Progenitor cell of endocrine pancreas (in vitro differentiated cells): ENCODE measurements around the gene PITPNC1. TPM values are rescaled to one million over a fixed set of nuclear protein-coding genes. Genes with fewer than 3 reads are reported as not detected.

ENCODE experiments used
- DNase-seq: peaks from one replicate; pipeline ENCODE4 v3.0.0; 2021; ENCODE audit warnings: low spot score; ENCODE audit not compliant: unreplicated experiment
- H3K27ac Mint-ChIP-seq: 2 replicates; pipeline ENCODE4 v1.8.0; 2021; ENCODE audit warnings: mild to moderate bottlenecking, moderate library complexity, mixed read lengths
- H3K27me3 Mint-ChIP-seq: 2 replicates; pipeline ENCODE4 v1.8.0; 2021; ENCODE audit warnings: mixed read lengths
- H3K36me3 Mint-ChIP-seq: 2 replicates; pipeline ENCODE4 v1.8.0; 2022; ENCODE audit warnings: mixed read lengths; ENCODE audit not compliant: insufficient read depth
- H3K4me1 Mint-ChIP-seq: 2 replicates; pipeline ENCODE4 v1.8.0; 2021; ENCODE audit warnings: low read depth, mixed read lengths
- H3K4me3 Mint-ChIP-seq: 2 replicates; pipeline ENCODE4 v1.8.0; 2021; ENCODE audit warnings: low read depth, mild to moderate bottlenecking, moderate library complexity, mixed read lengths
- H3K9me3 Mint-ChIP-seq: 2 replicates; pipeline ENCODE4 v1.8.0; 2021; ENCODE audit warnings: low read depth, mixed read lengths
- total RNA-seq: library from RNA; stranded (reverse); gene quantifications from 2 replicates; pipeline ENCODE4 v1.2.1, GENCODE V29; 2021
- TF ChIP-seq, protein P1 (sequence below): fragments of 200-600 bp; sonication (generic); IDR thresholded peaks from one replicate; pipeline ENCODE4 v1.5.0; 2021; ENCODE audit warnings: antibody characterized with exemption, mild to moderate bottlenecking; ENCODE audit not compliant: unreplicated experiment

The PITPNC1 gene
- total RNA-seq, 1 donor from 2014 or later = 53.2 TPM

DNA sequence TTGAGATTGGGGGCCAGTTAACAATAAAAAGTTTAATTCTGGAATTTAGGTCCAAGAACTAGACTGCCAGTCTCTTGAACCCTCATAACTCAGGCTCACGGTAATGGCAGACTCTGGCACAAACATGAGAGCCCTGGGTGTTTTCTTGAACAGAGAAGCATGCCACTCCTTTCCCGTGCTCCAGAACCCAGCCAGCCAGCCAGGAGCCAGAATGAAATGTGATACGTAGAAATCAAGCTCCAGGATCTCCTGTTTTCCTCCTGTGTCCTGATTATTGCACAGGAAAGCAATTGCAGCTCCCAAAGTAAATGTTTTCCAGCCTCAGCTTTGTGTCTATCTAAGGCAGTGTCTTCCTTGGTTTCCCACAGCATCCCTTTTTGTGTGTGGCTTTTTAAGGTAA lies 294.4 kb downstream of the PITPNC1 start:
- TF ChIP-seq, protein P1, sequence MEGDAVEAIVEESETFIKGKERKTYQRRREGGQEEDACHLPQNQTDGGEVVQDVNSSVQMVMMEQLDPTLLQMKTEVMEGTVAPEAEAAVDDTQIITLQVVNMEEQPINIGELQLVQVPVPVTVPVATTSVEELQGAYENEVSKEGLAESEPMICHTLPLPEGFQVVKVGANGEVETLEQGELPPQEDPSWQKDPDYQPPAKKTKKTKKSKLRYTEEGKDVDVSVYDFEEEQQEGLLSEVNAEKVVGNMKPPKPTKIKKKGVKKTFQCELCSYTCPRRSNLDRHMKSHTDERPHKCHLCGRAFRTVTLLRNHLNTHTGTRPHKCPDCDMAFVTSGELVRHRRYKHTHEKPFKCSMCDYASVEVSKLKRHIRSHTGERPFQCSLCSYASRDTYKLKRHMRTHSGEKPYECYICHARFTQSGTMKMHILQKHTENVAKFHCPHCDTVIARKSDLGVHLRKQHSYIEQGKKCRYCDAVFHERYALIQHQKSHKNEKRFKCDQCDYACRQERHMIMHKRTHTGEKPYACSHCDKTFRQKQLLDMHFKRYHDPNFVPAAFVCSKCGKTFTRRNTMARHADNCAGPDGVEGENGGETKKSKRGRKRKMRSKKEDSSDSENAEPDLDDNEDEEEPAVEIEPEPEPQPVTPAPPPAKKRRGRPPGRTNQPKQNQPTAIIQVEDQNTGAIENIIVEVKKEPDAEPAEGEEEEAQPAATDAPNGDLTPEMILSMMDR = no peak
- Mint-ChIP-seq H3K9me3 (no peaks in the 10 kb centered on the region), H3K4me1 (no peaks in the 10 kb centered on the region), H3K27ac (no peak overlapping the region), H3K27me3 (no peaks in the 10 kb centered on the region), H3K36me3 (peaks cover 11% of the 10 kb centered on the region), H3K4me3 (no peak overlapping the region)
- DNase-seq = no peak

DNA sequence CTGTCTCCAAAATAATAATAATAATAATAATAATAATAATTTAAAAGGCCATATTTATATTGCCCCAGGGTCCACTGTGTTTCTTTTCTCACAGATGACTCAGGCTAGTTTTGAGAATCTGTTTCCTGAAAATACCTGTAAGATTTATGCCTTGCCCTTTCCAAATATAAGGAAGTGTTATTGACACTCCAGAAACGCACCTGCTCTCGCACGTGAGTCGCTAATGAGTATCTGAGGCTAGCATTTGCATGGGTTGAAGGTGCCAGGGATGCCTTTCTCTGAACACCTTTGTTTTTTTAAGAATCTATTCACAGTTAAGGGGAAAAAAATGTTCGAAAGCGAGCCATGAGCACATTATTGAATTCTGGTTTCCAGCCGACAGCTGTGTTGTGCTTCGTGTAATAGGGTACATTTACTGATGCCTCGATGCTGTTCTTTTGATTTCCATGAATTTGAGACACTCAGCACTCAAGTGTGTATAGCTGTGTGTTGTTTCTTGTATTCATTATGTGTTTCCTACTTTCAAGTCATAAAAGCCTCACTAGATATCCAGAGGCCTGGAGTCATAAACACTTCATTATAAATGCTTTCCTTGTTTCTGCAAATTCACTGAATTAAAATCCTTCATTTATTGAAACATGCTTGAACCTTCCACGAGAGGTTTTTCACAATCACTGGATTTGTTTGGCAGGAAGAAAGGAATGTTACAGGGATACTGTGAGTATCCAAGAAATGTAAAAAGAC lies 295.7 kb downstream of the PITPNC1 start:
- Mint-ChIP-seq H3K27me3 (no peaks in the 10 kb centered on the region), H3K9me3 (no peaks in the 10 kb centered on the region), H3K36me3 (peaks cover 11% of the 10 kb centered on the region), H3K4me1 (no peaks in the 10 kb centered on the region), H3K4me3 (no peak overlapping the region), H3K27ac (no peak overlapping the region)
- no peak for DNase-seq
- TF ChIP-seq, protein P1 = no peak

DNA sequence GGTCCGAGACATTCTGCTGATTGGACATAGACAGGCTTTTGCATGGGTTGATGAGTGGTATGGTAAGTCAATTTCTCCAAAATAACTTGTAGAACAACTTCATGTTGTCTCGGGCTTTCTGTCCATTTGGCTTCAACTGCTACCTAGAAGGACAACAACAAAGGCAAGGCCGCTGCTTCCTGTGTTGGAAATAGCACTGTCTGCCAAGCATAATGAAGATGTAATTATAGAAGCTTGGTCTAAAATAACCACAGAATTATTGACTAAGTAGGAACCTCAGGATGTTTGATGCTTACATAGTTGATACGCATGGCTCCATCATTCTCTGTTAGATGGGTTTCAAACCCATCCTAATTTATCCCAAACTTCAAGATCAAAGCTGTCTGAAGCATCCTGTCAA lies 298.4 kb downstream of the PITPNC1 start:
- DNase-seq = no peak
- Mint-ChIP-seq H3K4me1 (no peaks in the 10 kb centered on the region), H3K27me3 (no peaks in the 10 kb centered on the region), H3K27ac (no peak overlapping the region), H3K9me3 (no peaks in the 10 kb centered on the region), H3K4me3 (no peak overlapping the region), H3K36me3 (peaks cover 5% of the 10 kb centered on the region)
- TF ChIP-seq, protein P1 = no peak

DNA sequence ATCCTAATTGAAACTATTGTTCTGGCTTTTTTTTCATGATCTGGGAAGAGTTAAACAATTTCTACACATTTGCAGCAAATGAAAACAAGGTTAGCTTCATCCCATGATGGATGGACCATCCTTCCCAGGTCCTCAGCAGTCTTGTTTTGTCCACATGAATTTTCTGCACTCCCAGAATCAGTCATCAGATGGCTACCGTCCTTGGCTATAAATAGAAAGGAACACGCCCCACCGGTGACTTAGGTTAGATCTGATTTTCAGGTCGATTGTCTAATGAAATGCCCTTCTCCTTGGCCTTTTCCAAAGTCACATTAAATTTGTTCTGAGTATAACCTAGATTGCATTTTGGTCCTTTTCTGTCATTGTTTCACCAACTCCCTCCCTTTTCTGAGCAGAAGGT lies 299.2 kb downstream of the PITPNC1 start:
- Mint-ChIP-seq H3K9me3 (no peaks in the 10 kb centered on the region), H3K4me1 (no peaks in the 10 kb centered on the region), H3K4me3 (no peak overlapping the region), H3K27ac (no peak overlapping the region), H3K27me3 (no peaks in the 10 kb centered on the region), H3K36me3 (peaks cover 5% of the 10 kb centered on the region)
- TF ChIP-seq, protein P1 = no peak
- DNase-seq = no peak

DNA sequence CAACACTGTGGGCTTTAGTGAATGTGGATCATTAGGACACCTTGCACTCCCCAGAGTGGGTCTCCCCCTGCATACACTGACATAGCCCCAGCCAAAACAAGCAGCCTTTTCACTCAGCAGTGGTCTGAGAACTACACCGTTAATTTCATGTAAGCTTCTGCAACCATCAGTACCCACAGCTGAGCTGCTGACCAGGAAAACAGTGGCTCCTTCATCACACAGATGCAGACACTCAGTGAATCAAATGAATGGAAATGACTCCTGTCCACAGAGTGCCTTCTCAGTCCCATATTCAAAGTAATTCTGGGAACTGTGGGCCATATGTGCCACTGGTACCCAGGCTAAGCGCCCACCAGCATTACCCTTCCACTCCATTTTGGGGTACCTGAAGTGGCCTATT lies 301.3 kb downstream of the PITPNC1 start:
- H3K27ac Mint-ChIP-seq = peak overlapping the region; percentile 33
- no peak for DNase-seq
- peaks cover 5% of the 10 kb centered on the region for H3K36me3 Mint-ChIP-seq
- H3K4me1 Mint-ChIP-seq = peaks cover 3% of the 10 kb centered on the region
- H3K4me3 Mint-ChIP-seq = no peak overlapping the region
- H3K27me3 Mint-ChIP-seq = no peaks in the 10 kb centered on the region
- TF ChIP-seq, protein P1 = no peak
- no peaks in the 10 kb centered on the region for H3K9me3 Mint-ChIP-seq
